Measurements from ENCODE around the gene RARS2.

GRCh38 chr6:87498048-87498447 lies 91.7 kb downstream of the RARS2 start:
- no peak for TF ChIP-seq CTCF (IDR thresholded peaks at IDR 0.05)
- no peak for TF ChIP-seq POLR2A (IDR thresholded peaks at IDR 0.05)
